HL-60/S4 treated with phorbol 12-myristate 13-acetate at 8.2 ng/mL for 4 days and 3 days (cell line): ENCODE data around the gene CEMIP2.

Experiments used
- in situ Hi-C: fragments of 300-500 bp; cut with MboI; formaldehyde crosslinking; loops from 2 replicates; pipeline ENCODE4 v1.15.0; 2022; ENCODE audit warnings: low sequenced_read_pairs

The CEMIP2 gene

GRCh38 chr9:71768388-71769174, at the start of gene CEMIP2:
Gene CEMIP2 (minus strand): TSS chr9:71768513. CDS start chr9:71750373, 18,140 bp downstream.
- in situ Hi-C loops, result no loop called here

- in situ Hi-C loops, result loop anchor here (25.0 kb wide), 1 partner anchor 220 kb away; no protein-coding TSS in a partner anchor
Observed at GRCh38 chr9:71816916-71817451, 48.7 kb upstream of the CEMIP2 start.

GRCh38 chr9:71814815-71815214, 46.5 kb upstream of the CEMIP2 start:
- in situ Hi-C loops, result loop anchor here (25.0 kb wide), 1 partner anchor 222 kb away; no protein-coding TSS in a partner anchor

GRCh38 chr9:71814226-71814625, 45.9 kb upstream of the CEMIP2 start:
- in situ Hi-C loops, result loop anchor here (25.0 kb wide), 1 partner anchor 223 kb away; no protein-coding TSS in a partner anchor

GRCh38 chr9:71812385-71812784, 44.1 kb upstream of the CEMIP2 start:
- in situ Hi-C loops, result loop anchor here (25.0 kb wide), 1 partner anchor 225 kb away; no protein-coding TSS in a partner anchor

- in situ Hi-C loops, result loop anchor here (25.0 kb wide), 1 partner anchor 229 kb away; no protein-coding TSS in a partner anchor
Observed at GRCh38 chr9:71808068-71808467, 39.8 kb upstream of the CEMIP2 start.

- in situ Hi-C loops, result loop anchor here (25.0 kb wide), 1 partner anchor 230 kb away; no protein-coding TSS in a partner anchor
Observed at GRCh38 chr9:71806901-71807307, 38.6 kb upstream of the CEMIP2 start.

GRCh38 chr9:71805096-71805495, 36.8 kb upstream of the CEMIP2 start:
- in situ Hi-C loops, result loop anchor here (25.0 kb wide), 1 partner anchor 232 kb away; no protein-coding TSS in a partner anchor

- in situ Hi-C loops, result loop anchor here (25.0 kb wide), 1 partner anchor 235 kb away; no protein-coding TSS in a partner anchor
Observed at GRCh38 chr9:71801826-71802225, 33.5 kb upstream of the CEMIP2 start.

GRCh38 chr9:71797266-71797665, 29.0 kb upstream of the CEMIP2 start:
- in situ Hi-C loops, result loop anchor here (25.0 kb wide), 1 partner anchor 1015 kb away; no protein-coding TSS in a partner anchor

GRCh38 chr9:71796100-71796767, 27.9 kb upstream of the CEMIP2 start:
- in situ Hi-C loops, result loop anchor here (25.0 kb wide), 1 partner anchor 1016 kb away; no protein-coding TSS in a partner anchor

GRCh38 chr9:71795097-71795813, 26.9 kb upstream of the CEMIP2 start:
- in situ Hi-C loops, result loop anchor here (25.0 kb wide), 1 partner anchor 1017 kb away; no protein-coding TSS in a partner anchor

- in situ Hi-C loops, result loop anchor here (25.0 kb wide), 1 partner anchor 1019 kb away; no protein-coding TSS in a partner anchor
Observed at GRCh38 chr9:71793386-71794105, 25.2 kb upstream of the CEMIP2 start.

GRCh38 chr9:71791875-71792274, 23.6 kb upstream of the CEMIP2 start:
- in situ Hi-C loops, result loop anchor here (25.0 kb wide), 1 partner anchor 1020 kb away; no protein-coding TSS in a partner anchor

GRCh38 chr9:71790296-71790695, 22.0 kb upstream of the CEMIP2 start:
- in situ Hi-C loops, result loop anchor here (25.0 kb wide), 1 partner anchor 1022 kb away; no protein-coding TSS in a partner anchor

GRCh38 chr9:71783120-71783523, 14.8 kb upstream of the CEMIP2 start:
- in situ Hi-C loops, result loop anchor here (25.0 kb wide), 1 partner anchor 1029 kb away; no protein-coding TSS in a partner anchor

GRCh38 chr9:71781391-71781790, 13.1 kb upstream of the CEMIP2 start:
- in situ Hi-C loops, result loop anchor here (25.0 kb wide), 1 partner anchor 1031 kb away; no protein-coding TSS in a partner anchor

- in situ Hi-C loops, result loop anchor here (25.0 kb wide), 1 partner anchor 1031 kb away; no protein-coding TSS in a partner anchor
Observed at GRCh38 chr9:71780953-71781352, 12.6 kb upstream of the CEMIP2 start.

GRCh38 chr9:71778085-71778484, 9.8 kb upstream of the CEMIP2 start:
- in situ Hi-C loops, result loop anchor here (25.0 kb wide), 1 partner anchor 1034 kb away; no protein-coding TSS in a partner anchor
